ENCODE measurements around the gene CCDC157. TPM values are rescaled to one million over a fixed set of nuclear protein-coding genes. Genes with fewer than 3 reads are reported as not detected.

CCDC157 gene
- total RNA-seq, 1 donor from 2014 or later, result 2.9 TPM

DNA sequence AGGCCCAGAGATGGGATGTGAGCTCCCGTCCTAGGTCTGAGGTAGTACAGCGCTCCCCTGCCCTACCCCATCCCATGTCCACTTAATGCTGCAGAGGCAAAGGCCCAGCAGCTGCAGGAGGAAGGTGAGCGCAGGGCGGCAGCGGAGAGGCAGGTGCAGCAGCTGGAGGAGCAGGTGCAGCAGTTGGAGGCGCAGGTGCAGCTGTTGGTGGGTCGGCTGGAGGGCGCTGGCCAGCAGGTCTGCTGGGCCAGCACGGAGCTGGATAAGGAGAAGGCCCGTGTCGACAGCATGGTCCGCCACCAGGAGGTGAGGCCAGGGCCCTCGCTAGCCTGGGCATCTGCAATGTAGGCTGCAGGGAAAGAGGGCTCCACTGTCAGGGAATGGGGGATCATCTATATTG lies 15.2 kb downstream of the CCDC157 start:
- TF ChIP-seq, protein P1, sequence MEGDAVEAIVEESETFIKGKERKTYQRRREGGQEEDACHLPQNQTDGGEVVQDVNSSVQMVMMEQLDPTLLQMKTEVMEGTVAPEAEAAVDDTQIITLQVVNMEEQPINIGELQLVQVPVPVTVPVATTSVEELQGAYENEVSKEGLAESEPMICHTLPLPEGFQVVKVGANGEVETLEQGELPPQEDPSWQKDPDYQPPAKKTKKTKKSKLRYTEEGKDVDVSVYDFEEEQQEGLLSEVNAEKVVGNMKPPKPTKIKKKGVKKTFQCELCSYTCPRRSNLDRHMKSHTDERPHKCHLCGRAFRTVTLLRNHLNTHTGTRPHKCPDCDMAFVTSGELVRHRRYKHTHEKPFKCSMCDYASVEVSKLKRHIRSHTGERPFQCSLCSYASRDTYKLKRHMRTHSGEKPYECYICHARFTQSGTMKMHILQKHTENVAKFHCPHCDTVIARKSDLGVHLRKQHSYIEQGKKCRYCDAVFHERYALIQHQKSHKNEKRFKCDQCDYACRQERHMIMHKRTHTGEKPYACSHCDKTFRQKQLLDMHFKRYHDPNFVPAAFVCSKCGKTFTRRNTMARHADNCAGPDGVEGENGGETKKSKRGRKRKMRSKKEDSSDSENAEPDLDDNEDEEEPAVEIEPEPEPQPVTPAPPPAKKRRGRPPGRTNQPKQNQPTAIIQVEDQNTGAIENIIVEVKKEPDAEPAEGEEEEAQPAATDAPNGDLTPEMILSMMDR (IDR thresholded peaks at IDR 0.05), result no peak
- Mint-ChIP-seq H3K36me3 (ENCODE audit: unreplicated experiment) (no peaks in the 10 kb centered on the region), H3K27me3 (ENCODE audit: unreplicated experiment) (no peaks in the 10 kb centered on the region), H3K9me3 (ENCODE audit: unreplicated experiment) (no peaks in the 10 kb centered on the region), H3K27ac (ENCODE audit: unreplicated experiment) (no peak overlapping the region), H3K4me1 (ENCODE audit: unreplicated experiment) (no peaks in the 10 kb centered on the region), H3K4me3 (ENCODE audit: unreplicated experiment) (no peak overlapping the region)
- DNase-seq (ENCODE audit: extremely low spot score, unreplicated experiment), result no peak

DNA sequence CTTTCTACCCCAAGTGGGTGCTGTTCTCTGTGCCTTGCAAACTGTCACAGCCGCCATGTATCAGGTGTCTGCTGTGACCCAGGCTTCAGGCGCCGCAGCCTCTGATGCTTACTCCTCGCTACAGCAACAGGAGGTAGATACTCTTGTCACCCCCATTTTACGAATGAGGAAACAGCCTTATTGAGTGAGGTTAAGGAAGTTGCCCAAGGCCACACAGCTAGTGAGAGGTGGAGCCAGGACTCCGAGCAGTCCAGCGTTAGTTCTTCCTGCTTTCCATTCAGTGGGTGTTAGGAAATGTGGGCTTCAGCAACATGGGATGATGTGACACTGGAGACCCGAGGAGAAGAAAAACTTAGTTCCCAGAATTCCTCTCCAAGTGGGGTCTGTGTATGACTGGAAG lies 16.1 kb downstream of the CCDC157 start:
- TF ChIP-seq, protein P1 (IDR thresholded peaks at IDR 0.05), result no peak
- Mint-ChIP-seq H3K4me1 (ENCODE audit: unreplicated experiment) (no peaks in the 10 kb centered on the region), H3K36me3 (ENCODE audit: unreplicated experiment) (no peaks in the 10 kb centered on the region), H3K27me3 (ENCODE audit: unreplicated experiment) (no peaks in the 10 kb centered on the region), H3K4me3 (ENCODE audit: unreplicated experiment) (no peak overlapping the region), H3K27ac (ENCODE audit: unreplicated experiment) (no peak overlapping the region), H3K9me3 (ENCODE audit: unreplicated experiment) (no peaks in the 10 kb centered on the region)
- DNase-seq (ENCODE audit: extremely low spot score, unreplicated experiment), result no peak

DNA sequence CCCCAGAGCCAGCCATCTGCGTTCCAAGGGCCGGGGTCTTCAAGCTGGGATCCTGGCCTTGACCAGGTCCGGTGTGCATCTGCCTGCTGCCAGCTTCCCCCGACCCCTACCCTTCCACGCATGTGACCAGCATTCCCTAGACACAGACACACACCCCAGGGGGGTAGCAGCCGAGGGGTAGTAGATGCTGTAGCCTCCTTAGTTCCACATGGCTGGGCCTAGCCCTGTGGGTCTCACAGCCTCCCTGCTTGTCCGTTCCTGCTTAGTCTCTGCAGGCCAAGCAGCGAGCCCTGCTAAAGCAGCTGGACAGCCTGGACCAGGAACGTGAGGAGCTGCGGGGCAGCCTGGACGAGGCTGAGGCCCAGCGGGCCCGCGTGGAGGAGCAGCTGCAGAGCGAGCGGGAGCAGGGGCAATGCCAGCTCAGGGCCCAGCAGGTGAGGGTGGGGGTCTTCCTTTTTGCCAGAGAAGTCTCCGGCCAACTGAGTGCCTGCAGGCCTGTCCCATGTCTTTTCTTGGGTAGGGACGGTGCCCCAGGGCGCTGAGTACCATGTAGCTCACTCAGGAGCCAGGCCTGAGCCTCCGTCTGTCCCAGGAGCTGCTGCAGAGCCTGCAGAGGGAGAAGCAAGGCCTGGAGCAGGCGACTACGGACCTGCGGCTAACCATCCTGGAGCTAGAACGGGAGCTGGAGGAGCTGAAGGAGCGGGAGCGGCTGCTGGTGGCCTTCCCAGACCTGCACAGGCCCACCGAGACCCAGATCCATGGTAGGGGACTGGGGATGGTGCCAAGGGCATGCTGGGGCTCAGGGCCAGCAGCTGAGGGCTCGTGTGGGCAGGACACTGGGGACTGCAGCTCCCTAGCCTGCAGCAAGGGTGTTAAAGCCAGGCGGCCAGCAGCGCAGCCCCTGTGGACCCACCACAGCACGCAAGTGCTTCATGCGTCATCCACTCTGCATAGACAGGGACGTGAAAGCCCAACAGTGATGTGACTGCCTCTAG lies 16.8 kb downstream of the CCDC157 start:
- no peaks in the 10 kb centered on the region for H3K9me3 Mint-ChIP-seq (ENCODE audit: unreplicated experiment)
- no peaks in the 10 kb centered on the region for H3K4me1 Mint-ChIP-seq (ENCODE audit: unreplicated experiment)
- H3K36me3 Mint-ChIP-seq (ENCODE audit: unreplicated experiment), result no peaks in the 10 kb centered on the region
- no peak overlapping the region for H3K4me3 Mint-ChIP-seq (ENCODE audit: unreplicated experiment)
- peak; percentile 80 for DNase-seq (ENCODE audit: extremely low spot score, unreplicated experiment)
- no peak overlapping the region for H3K27ac Mint-ChIP-seq (ENCODE audit: unreplicated experiment)
- TF ChIP-seq, protein P1 (IDR thresholded peaks at IDR 0.05), result no peak
- no peaks in the 10 kb centered on the region for H3K27me3 Mint-ChIP-seq (ENCODE audit: unreplicated experiment)

DNA sequence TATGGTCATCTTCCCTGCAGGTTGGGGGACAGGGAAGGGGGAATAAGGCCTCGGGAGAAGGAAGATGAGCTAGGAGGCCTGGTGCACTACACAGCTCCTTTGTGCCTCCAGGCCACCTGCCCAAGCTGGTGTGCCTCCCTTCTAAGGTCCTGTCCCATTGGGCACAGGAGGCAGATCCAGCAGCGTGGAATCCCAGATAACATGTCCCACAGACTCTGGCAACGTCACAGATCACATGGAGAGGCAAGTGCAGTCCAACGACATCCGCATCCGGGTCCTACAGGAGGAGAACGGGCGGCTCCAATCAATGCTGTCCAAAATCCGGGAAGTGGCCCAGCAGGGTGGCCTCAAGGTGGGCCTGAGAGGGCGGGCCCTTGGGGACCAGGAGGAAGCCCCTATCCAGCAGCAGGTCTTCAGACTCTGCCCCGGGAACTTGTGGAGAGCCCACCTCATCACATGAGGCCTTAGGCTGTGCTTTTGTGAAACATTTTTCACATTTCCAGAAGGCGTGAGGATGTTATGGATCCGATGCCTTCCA lies 18.6 kb downstream of the CCDC157 start:
- TF ChIP-seq, protein P1 (IDR thresholded peaks at IDR 0.05), result no peak
- Mint-ChIP-seq H3K4me1 (ENCODE audit: unreplicated experiment) (no peaks in the 10 kb centered on the region), H3K27me3 (ENCODE audit: unreplicated experiment) (no peaks in the 10 kb centered on the region)

DNA sequence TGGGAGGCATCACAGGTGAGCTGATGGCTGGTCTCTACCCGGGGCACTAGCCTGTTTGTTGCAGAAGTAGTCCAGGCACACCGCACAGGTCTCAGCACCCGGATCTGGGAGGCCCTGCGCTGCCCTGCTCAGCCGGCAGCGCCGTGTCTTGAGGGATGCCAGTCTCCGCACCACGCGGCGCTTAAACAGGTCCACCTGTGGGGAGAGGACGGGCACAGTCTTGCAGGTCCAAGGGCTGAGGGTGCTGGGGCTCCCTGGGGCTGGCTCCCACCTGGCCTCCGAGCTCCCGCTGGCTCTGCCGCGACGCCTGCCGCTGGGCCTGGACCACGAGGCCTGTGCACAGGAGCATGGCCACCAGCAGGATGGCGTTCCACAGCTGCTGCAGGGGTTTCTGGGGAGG lies 23.2 kb downstream of the CCDC157 start:
- Mint-ChIP-seq H3K36me3 (ENCODE audit: unreplicated experiment) (peaks cover 16% of the 10 kb centered on the region), H3K27ac (ENCODE audit: unreplicated experiment) (no peak overlapping the region), H3K4me3 (ENCODE audit: unreplicated experiment) (no peak overlapping the region), H3K9me3 (ENCODE audit: unreplicated experiment) (no peaks in the 10 kb centered on the region), H3K4me1 (ENCODE audit: unreplicated experiment) (no peaks in the 10 kb centered on the region), H3K27me3 (ENCODE audit: unreplicated experiment) (no peaks in the 10 kb centered on the region)
- TF ChIP-seq, protein P1 (IDR thresholded peaks at IDR 0.05), result no peak
- DNase-seq (ENCODE audit: extremely low spot score, unreplicated experiment), result no peak

More for the DNA sequence above, 18.6 kb downstream of the CCDC157 start:
- Mint-ChIP-seq H3K4me3 (ENCODE audit: unreplicated experiment) (no peak overlapping the region), H3K9me3 (ENCODE audit: unreplicated experiment) (no peaks in the 10 kb centered on the region), H3K36me3 (ENCODE audit: unreplicated experiment) (peaks cover 6% of the 10 kb centered on the region), H3K27ac (ENCODE audit: unreplicated experiment) (no peak overlapping the region)
- no peak for DNase-seq (ENCODE audit: extremely low spot score, unreplicated experiment)
